DND-41 (cell line): Measurements from ENCODE around the gene DNLZ.

ENCODE experiments used
- EZH2 ChIP-seq: IDR thresholded peaks from 3 replicates; pipeline ENCODE4 v1.6.1; 2012; ENCODE audit warnings: borderline replicate concordance, low read depth, mild to moderate bottlenecking, moderate library complexity, low read length, inconsistent platforms; ENCODE audit not compliant: severe bottlenecking
- TF ChIP-seq, protein P1 (sequence below): IDR thresholded peaks from 2 replicates; pipeline ENCODE4 v1.5.1; 2012; ENCODE audit warnings: borderline replicate concordance, low read length, moderate library complexity, mild to moderate bottlenecking; ENCODE audit not compliant: poor library complexity, severe bottlenecking; ENCODE audit errors: extremely low read depth

DNA sequence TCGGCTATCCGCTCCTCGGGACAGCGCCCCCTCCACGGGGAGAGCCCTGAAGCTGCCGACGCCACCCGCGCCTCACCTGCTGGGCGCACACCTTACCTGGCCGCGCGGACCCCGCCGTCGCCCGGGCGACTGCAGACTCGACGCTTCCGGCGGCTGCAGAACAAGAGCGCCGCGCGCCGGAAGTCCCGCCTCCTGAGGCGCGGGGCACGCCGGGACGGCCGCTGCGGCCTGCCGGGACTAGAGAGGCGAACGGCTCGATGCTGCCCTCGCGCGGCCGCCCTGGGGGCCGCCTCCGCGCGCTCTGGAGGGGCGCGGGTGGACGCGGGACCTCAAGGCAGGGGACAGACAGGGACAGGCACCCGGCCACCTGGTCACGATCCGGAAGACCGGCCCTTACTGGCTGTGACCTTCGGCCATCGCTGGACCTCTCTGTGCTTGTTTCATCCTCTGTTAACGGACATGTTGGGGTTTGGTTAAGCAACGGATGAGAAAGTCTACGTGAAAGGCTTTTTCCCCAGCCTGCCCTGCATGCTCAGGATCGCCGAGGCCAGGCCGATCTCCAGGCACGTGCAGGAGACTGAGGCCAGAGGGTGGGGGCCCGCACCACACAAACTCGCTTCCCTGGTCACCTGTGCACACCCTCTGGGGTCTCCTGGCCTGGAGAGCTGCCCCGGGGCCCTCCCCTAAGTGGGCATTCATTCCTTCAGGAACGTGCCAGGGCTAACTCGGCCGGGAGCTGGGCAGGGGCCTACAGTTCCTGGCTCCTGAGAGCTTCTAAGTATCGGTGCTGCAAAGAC is 36.7 kb upstream of the DNLZ start, which contains the start of gene SNAPC4:
- TF ChIP-seq, protein P1, sequence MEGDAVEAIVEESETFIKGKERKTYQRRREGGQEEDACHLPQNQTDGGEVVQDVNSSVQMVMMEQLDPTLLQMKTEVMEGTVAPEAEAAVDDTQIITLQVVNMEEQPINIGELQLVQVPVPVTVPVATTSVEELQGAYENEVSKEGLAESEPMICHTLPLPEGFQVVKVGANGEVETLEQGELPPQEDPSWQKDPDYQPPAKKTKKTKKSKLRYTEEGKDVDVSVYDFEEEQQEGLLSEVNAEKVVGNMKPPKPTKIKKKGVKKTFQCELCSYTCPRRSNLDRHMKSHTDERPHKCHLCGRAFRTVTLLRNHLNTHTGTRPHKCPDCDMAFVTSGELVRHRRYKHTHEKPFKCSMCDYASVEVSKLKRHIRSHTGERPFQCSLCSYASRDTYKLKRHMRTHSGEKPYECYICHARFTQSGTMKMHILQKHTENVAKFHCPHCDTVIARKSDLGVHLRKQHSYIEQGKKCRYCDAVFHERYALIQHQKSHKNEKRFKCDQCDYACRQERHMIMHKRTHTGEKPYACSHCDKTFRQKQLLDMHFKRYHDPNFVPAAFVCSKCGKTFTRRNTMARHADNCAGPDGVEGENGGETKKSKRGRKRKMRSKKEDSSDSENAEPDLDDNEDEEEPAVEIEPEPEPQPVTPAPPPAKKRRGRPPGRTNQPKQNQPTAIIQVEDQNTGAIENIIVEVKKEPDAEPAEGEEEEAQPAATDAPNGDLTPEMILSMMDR: peak; percentile 87
- no peak for TF ChIP-seq EZH2
